Stimulated activated naive B cell treated with anti-CD40 and anti-IgM and Interleukin-4, amounts not matched to agents 10 μg/mL and 1 μg/mL and 100 μg/mL, for 72 hours (primary cell): ENCODE measurements around the gene UBE2J1.

ENCODE experiments used
- ATAC-seq, 2 donors: fragments of 150-1000 bp; cut with Tn5 transposase; replicated peaks; 2 replicates each; pipeline ENCODE4 v1.10.0; 2021; ENCODE audit warnings: moderate library complexity in 1 of 2
- DNase-seq: peaks from one replicate; pipeline ENCODE4 v3.0.0; 2021
- H3K27ac Mint-ChIP-seq: one replicate; pipeline ENCODE4 v1.8.0; 2022; ENCODE audit warnings: mild to moderate bottlenecking, mixed read lengths
- H3K27me3 Mint-ChIP-seq, 2 donors: one replicate each; pipeline ENCODE4 v1.8.0; 2022; ENCODE audit warnings: mixed read lengths in 2 of 2
- H3K36me3 Mint-ChIP-seq, 2 donors: one replicate each; pipeline ENCODE4 v1.8.0; 2022; ENCODE audit warnings: mixed read lengths in 2 of 2, mild to moderate bottlenecking in 1 of 2
- H3K4me1 Mint-ChIP-seq, 2 donors: one replicate each; pipeline ENCODE4 v1.8.0; 2022; ENCODE audit warnings: mixed read lengths in 2 of 2, mild to moderate bottlenecking in 1 of 2
- H3K4me3 Mint-ChIP-seq, 2 donors: one replicate each; pipeline ENCODE4 v1.8.0; 2022; ENCODE audit warnings: mild to moderate bottlenecking in 2 of 2, mixed read lengths in 2 of 2, moderate library complexity in 1 of 2
- H3K9me3 Mint-ChIP-seq, 2 donors: one replicate each; pipeline ENCODE4 v1.8.0; 2022; ENCODE audit warnings: mixed read lengths in 2 of 2, mild to moderate bottlenecking in 1 of 2

Gene UBE2J1

DNA sequence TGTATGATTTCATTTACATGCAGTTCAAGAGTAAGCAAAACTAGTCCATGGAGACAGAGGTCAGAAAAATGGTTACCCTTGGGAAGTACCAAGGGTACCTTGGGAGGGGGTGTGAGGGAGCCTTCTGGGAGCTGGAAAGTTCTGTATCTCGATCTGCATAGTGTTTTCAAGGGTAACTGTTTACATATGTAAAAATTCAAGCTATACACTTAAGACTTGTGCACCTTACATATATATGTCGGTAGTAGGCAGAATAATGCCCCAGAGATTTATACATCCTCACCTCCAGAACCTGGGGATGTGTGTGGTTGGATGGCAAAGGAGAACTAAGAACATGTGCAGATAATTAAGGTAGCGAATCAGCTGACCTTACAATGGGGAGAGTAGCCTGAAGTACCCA is 68.4 kb downstream of the UBE2J1 start:
- Mint-ChIP-seq H3K9me3 (peaks cover 2 to 3% of the 10 kb centered on the region in 2 donors), H3K4me3 (no peak overlapping the region), H3K4me1 (peaks cover 0 to 5% of the 10 kb centered on the region in 2 donors), H3K27me3 (no peaks in the 10 kb centered on the region), H3K27ac (no peak overlapping the region), H3K36me3 (no peaks in the 10 kb centered on the region)
- DNase-seq: no peak
- no peak for ATAC-seq

DNA sequence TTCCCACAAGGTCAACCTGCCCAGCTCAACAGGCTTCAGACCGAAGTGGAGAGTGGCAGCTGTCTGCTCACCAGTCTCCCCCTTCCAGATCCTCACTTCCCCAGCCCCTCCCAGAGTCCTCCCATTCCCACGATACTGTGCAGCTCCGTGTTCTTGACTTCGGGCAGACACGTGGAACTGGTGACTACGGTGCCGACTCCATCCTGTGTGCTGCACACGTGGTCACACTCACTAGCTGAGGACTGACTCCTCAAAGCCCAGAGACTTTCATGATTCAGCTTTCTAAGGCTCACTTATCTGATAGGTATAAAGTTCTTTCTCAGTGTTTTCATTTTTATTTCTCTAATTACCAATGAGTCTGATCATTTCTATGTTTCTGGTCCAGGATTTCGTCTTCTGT is 69.8 kb downstream of the UBE2J1 start:
- H3K36me3 Mint-ChIP-seq: no peaks in the 10 kb centered on the region
- H3K9me3 Mint-ChIP-seq: no peaks in the 10 kb centered on the region
- DNase-seq (no peak), ATAC-seq (no peak)
- peaks cover 0 to 3% of the 10 kb centered on the region in 2 donors for H3K4me1 Mint-ChIP-seq
- H3K4me3 Mint-ChIP-seq: no peak overlapping the region
- H3K27ac Mint-ChIP-seq: peak overlapping the region; percentile 7
- no peaks in the 10 kb centered on the region for H3K27me3 Mint-ChIP-seq

DNA sequence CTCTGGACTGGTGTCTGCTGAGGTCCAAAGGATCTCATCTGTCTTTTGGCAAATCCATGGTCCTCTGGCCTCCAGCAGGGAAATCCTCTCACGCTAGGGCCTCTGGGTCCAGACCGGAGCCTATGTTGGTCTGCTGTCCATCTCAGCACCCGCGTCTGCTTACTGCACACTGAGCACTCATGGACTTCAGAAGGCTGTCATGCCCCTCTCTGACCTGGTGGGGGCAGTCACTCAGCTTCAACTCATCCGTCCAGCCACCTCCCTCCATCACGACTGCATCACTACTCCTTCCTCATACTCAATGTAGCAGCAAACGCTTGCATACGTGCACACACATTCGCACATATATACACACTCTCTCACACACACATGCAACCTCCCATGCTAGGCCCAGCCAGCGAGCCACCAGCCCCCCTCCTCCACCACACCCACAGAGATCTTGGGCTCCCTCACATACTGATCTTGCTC is 70.7 kb downstream of the UBE2J1 start:
- H3K4me1 Mint-ChIP-seq: peaks cover 0 to 3% of the 10 kb centered on the region in 2 donors
- DNase-seq (peak; percentile 13), ATAC-seq (peak; percentile 63 to 89)
- H3K9me3 Mint-ChIP-seq: no peaks in the 10 kb centered on the region
- no peak overlapping the region for H3K4me3 Mint-ChIP-seq
- H3K27ac Mint-ChIP-seq: no peak overlapping the region
- H3K27me3 Mint-ChIP-seq: no peaks in the 10 kb centered on the region
- H3K36me3 Mint-ChIP-seq: no peaks in the 10 kb centered on the region

DNA sequence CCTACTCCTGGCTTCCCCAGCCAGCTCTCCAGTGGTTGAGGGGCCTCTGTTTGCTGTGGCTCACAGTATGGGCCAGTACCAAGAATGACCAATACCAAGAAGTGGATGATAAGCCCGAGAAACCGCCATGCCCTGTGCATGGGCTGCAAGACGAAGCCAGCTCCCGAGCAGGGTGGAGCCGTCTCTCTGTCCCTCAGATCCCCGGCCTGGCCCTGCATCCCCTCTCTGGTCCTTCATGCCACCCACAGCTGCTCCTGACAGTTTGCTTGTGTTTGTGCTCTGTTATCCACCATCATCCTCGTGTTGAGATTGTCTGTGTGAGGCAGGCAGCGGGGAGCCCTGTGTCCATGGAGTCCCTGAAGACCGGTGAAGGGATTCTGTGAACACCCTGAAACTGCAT is 73.6 kb downstream of the UBE2J1 start:
- H3K36me3 Mint-ChIP-seq: no peaks in the 10 kb centered on the region
- no peak overlapping the region for H3K27ac Mint-ChIP-seq
- ATAC-seq (no peak), DNase-seq (no peak)
- H3K9me3 Mint-ChIP-seq: no peaks in the 10 kb centered on the region
- H3K27me3 Mint-ChIP-seq: no peaks in the 10 kb centered on the region
- H3K4me1 Mint-ChIP-seq: peaks cover 0 to 3% of the 10 kb centered on the region in 2 donors
- H3K4me3 Mint-ChIP-seq: no peak overlapping the region
